ENCODE results near the gene NLRP10.

Gene NLRP10

DNA sequence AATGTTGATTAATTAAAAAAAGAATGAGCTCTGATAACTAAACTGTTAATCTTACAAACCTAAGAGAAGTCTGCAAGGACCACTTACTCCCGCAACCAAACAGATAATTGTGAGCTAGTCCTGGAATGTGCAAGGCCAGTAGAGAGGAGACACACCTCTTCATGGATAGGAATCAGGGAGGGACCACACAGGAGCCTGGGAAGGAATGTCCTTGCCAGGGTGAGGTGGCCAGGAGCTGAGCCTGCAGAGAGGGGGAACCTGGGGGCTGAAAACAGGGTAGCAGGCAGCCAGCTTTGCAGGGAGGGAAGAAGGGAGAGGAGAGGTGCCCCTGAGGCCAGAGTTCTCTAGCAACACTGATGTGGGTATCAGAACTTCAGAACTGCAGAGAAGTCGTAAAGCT lies 9.4 kb upstream of the NLRP10 start:
- DNase-seq (ENCODE audit: low read depth), result peak; percentile 62

DNA sequence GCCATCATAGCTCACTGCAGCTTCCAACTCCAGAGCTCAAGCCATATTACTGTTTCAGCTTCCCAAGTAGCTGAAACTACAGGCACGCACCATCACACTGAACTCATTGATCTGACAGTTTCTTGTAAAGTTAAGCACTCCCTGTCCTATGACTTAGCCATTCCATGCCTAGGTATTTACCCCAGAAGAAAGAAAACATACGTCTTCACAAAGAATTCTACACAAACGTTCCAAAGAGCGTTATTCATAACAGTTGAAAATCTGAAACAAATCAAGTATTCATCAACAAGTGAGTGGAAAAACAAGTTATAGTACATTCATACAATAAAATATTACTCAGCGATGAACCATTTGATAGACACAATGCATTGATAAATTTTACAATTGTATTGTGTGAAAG lies 7.8 kb upstream of the NLRP10 start:
- peak; percentile 51 for DNase-seq (ENCODE audit: low read depth)

DNA sequence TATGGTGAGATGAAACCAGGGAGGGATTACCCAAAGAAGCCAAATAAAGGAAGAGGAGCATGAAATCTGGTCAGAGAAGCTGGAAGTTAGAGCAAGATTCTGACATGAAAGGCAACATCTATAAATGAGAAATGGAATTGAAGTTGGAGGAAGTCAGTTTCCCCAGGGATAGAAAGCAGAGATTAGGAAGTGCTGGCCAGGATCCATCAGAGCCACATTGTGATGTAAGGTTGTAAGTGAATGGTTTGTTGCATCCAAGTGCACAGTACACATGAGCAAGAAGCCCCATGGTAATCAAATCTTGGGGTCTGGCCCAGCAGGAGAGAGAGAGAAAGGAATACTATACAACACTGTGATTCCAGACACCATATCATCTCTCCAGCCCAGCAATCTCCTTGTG lies 6.6 kb upstream of the NLRP10 start:
- no peak for DNase-seq (ENCODE audit: low read depth)

DNA sequence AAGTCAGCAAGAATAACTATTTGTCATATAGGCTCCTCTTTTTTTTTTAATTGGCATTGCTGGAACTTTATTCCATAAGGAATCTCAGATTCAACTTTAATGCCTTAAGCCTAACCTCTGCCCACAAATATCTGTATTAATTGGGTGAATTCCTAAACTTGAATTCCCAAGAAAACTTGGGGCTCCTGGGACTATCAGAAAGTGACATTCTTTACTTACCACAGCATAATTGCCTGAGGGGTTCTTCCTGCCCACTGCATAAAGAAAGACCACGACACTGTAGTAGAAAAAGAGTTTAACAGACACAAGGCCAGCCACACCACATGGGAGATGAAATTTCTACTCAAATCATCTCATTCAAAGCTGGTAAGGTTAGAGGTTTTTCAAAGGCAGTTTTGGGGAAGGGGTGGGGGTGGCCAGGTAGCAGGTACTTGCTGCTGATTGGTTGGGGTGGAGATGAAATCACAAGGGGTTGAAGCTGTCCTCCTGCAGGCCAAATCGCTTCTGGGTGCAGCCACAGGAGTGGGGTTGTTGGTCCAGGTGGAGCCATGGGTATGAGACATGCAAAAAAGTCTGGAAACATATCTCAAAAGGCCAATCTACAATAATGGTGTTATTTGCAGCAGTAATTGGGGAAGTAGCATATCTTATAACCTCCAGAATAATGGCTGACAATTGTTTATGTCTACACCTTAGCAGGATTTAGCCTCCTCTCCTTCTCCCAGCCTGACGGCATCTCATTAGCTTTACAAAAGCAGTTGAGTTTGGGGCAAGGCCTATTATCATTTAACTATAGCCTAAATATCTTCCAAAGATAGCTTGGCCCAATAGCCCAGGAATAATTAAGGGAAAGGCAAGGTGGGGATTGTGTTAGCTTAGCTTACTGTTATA lies 4.8 kb upstream of the NLRP10 start:
- peak; percentile 94 for DNase-seq (ENCODE audit: low read depth)

DNA sequence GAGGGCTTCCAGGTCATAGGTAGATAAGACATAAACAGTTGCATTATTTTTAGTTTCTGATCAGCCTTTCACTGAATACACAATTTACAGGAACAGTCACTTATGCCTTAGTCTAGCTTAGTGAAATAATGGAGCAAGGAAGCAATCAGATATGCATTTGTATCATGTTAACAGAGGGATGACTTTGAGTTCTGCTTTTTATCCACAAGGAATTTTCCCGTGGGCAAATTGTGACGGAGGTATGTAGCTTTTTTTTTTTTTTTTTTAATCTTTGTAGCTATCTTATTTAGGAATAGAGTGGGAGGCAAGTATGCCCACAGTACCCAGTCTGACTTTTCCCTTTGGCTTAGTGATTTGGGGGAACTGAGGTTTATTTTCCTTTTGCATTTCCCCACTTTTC lies 3.4 kb upstream of the NLRP10 start:
- DNase-seq (ENCODE audit: low read depth), result peak; percentile 80

DNA sequence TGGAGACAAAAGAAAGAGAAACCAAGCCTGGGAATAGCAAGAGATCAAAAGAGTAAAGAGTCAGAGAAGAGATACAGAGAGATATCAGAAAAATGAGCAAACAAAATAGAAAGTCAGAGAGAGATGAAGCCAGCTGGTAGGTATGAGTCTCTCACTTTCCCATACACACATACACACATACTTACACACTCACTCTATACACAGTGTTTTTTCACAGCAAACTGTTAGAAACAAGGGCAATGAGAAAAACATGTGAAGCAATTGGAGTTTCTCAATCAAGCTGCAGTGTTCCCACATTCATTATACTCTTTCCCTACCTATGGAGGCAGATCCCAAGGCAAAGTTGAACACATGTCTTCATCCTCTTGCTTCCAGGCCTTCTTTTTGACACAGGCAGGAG lies 2.6 kb upstream of the NLRP10 start:
- peak; percentile 63 for DNase-seq (ENCODE audit: low read depth)

DNA sequence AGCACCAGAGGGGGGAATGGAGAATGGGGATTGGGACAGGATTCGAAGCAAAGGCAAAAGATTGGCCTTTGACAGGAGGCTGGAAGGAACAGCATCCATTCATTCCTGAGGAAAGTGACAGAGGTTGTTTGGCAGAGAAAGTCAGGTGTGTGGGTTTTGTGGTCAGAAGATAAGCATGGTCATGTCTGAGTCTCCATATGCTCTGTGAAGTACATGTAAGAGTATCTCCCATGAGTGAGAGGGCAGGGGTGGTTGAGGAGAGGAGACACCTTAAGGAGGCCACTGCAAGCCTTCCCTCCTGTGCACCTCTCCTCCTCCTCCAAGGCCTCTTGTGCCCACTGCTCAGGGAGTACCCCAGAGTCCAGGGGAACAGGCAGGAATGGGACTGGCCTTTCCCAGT lies 1.9 kb upstream of the NLRP10 start:
- DNase-seq (ENCODE audit: low read depth), result no peak

DNA sequence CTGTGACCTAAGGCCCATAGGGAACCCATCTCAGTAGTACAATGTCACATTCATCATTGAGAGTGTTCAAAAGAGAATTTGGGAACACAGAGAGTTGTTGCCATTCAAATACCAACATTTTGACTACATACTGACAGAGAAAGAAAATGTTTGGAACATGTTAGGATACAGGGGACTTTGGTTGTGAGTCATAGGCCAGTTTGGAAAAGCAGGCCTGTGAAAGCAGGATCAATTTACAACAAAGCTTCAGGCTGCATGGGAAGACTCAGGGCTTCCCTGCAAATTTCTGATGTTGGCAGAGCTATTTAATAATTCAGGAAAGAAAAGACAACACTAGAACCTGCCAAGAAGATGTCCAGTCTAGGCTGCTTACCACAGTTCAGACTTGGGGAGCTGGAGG lies 374 bp downstream of the NLRP10 start:
- peak; percentile 85 for DNase-seq (ENCODE audit: low read depth)

DNA sequence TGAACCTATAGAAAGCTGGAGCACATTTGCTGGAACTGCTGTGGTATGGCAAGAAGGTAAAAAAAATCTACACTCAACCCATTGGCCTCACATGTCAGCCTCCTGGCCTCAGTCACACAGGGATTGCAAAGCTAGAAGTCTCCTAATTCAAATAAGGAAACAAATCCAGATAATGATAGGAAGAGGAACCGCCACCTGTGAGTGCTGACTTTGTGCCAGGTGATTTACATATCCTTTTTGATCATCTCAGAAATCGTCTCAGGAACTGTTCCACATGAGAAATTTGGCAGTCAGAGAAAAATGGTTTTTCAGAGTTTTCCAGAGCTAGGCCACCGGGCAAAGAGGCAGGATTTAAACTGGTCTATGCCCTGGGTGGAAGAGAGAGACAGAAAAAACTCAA lies 986 bp downstream of the NLRP10 start:
- DNase-seq (ENCODE audit: low read depth), result no peak

DNA sequence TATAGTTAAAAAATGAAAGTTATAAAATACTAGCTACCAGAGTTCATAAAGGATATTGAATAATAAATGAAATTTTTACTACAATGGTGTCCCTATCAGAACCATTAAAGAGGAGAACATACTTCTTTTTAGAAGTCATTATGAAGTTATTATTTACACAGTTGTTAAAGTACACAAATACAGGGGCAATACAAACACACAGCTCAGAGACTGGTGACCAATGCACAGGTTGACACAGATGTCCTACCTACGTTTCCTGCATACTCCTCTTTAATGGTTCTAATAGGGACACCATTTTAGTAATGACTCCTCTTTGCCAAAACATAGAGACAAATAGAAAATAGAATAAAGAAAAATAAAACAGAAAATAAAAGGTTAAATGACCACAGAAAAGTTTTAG lies 10.1 kb downstream of the NLRP10 start:
- DNase-seq (ENCODE audit: low read depth), result no peak

DNA sequence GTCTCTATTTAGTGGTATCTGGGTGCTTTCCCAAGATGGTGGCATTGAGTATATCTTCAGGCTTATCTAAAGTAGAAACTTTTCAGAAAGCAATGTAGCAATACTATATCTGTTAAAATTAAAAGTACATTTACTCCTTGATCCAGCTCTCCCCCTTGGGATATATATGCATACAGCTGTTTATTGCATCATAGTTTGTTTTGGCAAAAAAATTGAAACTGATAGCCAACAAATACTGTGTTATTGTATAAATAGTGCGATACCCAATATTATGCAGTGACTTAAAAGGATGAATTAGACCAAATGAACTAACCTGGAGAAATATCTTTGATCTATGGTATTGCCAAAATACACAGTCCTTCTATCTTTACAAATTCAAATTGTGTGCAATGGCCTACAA lies 15.3 kb downstream of the NLRP10 start:
- DNase-seq (ENCODE audit: low read depth), result no peak

DNA sequence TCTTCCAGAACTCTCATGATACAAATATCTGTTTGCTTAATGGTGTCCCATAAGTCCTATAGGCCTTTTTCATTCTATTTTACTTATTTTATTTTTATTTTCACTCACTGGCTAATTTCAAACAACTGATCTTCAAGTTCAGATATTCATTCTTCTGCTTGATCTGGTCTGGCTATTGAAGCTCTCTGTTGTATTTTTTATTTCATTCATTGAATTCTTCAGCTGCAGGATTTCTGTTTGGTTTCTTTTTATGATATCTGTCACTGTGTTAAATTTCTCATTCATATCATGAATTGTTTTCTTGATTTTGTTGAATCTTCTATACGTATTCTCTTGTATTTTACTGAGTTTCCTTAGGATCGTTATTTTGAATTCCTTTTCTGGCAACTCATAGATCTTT lies 21.1 kb downstream of the NLRP10 start:
- DNase-seq (ENCODE audit: low read depth), result no peak

DNA sequence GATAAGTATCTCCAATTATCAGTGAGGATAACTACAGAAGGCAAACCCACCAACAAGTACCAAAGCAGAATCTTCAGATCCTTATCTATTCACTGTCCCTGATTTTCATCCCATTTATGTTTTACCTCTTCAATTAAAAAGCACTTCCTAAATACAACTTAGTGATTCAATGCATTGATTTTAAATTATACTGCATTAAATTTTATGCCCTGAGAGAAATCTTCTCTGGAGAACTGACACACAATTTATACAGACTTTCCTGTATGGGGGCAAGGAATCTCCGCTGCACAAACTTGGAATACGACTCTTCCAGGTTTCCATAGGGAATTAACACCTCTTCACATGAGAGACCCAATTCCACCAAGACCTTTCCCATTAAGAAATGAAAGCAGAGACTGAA lies 23.6 kb downstream of the NLRP10 start, which contains the start of gene OR10A3:
Gene OR10A3, minus strand, starts transcription at position 101 of the 400 bp plus-strand sequence. CDS start 2,188 bp downstream, outside the sequence.
- DNase-seq (ENCODE audit: low read depth), result no peak

DNA sequence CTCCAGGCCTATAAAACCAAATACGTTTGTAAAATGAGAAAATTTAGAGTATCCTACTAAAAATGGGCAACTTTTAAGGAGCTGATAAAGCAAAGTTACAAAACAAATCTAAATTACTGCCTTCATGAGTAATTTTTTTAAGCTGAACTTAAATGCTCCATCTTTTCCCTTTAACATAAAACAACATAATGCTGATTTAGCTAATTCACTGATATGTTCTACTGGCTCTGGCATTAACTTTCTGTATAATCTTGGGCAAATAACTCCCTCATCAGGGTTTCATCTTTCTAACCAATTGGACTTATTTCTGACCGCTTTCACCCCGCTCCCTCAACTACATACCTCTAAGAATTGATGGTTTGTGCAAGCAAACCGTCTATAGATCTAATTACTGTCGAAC lies 24.1 kb downstream of the NLRP10 start:
- DNase-seq (ENCODE audit: low read depth), result no peak

DNA sequence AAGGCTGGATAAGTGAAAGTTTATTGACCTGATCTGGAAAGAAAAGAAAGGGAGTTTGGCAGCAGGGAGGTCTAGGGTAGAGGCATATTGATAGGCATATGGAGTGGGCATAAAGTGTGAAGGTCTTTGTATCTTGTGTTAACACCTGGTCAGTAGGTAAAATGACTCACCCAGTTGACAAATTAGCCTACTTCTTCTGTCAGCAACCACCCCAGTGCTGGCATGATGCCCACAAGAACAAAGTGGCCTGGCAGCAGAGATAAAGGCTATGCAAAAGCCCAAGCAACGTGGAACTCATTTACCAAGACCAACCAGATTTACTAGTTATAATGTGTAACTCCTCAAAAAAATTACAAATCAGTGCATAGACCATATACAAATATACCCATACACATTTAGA lies 28.6 kb downstream of the NLRP10 start:
- no peak for DNase-seq (ENCODE audit: low read depth)

DNA sequence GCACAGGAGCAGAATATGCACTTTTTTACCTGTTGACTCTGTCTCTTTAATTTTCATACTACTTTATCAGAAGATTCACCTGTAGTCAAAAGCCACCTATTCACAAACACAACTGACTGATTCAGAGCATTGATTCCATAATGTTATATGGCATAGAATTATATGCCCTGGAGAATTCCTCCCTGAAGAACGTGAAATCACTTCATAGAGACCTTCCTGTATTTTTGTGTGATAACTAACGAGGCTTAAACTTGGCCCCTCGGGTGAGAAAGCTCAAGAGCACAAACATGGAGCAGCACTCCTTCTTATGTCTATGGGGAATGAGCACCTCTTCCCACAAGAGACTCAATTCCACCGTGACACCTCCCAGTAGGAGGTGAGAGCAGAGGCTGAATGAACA lies 34.1 kb downstream of the NLRP10 start, which contains the start of gene OR10A6:
Gene OR10A6, minus strand, starts transcription at position 101 of the 400 bp plus-strand sequence. CDS start 2,606 bp downstream, outside the sequence.
- no peak for DNase-seq (ENCODE audit: low read depth)

DNA sequence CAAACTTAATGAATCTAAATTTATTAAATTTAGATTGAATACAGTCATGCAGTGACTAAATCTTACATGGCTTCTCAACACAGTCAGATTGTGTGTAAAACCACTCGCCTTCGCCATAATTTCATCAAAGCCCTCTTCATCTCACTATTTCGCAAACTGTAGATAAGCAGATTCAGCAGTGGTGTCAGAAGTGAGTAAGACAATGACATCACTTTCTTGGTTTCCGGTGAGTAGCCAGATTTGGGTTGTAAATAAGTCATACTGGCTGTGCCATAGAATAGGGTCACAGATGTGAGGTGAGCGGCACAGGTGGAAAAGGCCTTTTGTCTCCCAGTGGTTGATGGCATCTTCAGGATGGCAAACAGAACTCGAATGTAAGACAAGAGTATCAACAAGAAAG lies 37.6 kb downstream of the NLRP10 start:
- peak; percentile 10 for DNase-seq (ENCODE audit: low read depth)

DNA sequence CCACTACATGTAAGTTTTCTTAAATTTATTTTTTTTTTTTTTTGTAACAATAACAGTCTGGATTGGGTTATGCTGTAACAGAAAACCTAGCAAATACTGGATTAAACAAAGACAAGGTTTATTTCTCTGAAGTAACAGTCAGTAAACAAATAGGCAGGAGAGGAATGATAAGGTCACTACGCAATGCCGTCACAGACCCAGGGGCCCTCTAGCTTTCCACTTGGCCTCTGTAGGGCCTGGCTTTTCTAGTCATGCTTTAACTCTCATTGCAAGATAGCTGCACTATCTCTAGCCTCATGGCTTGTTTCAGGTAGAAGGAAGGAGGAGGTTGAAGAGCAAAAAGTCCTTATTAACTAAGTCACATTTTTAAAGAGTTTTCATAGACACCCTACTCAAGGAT lies 40.7 kb downstream of the NLRP10 start:
- DNase-seq (ENCODE audit: low read depth), result no peak

DNA sequence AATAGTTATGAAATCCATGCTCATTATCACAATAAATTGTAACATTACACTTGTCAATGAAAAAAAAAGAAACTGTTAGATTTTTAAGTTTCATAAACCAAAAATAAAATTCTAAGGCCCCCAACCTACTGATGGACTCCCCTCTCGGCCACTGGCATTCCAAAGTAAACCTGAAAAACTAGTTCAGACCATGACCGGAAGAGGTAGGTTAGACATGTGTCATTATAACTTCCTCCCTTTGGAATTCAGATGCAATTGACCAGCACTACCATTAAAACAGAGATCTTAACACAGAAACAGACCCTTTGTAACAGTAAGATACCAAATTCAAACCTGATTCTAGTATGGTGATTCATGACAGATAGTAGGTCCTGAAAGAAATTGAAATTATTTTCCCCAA lies 47.1 kb downstream of the NLRP10 start:
- DNase-seq (ENCODE audit: low read depth), result no peak

All from EH (cell line).